Activated CD8-positive, alpha-beta memory T cell treated with anti-CD3 and anti-CD28 coated beads, Interleukin-2, amount 50 U/mL, for 24 hours (primary cell): Measurements from ENCODE around the gene AHCTF1.

Experiments
- DNase-seq: peaks from one replicate; pipeline ENCODE4 v3.0.0-alpha.2; 2020; ENCODE audit errors: extremely low read depth

The AHCTF1 gene

GRCh38 chr1:246798107-246798506, 133.6 kb downstream of the AHCTF1 start:
- DNase-seq, result no peak

DNA sequence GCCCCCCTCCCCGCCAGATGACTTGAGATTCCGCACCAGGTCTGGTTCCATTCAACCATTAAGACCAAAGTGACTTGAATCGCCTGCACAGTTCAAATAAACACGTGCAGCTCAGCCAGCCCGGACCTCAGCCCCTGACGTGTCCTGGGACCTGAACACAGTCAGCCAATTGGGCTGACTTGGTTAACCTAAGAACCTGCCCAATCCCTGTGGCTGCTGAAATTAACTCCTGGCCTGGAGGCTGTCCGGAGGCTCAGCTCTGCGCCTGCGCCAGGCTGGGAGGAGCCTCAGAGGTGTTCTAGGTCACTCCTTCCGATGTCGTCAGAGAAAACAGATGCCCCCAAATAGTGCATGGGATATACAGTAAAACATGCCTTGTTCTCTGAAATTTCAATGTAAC, 134.2 kb downstream of the AHCTF1 start:
- no peak for DNase-seq

DNA sequence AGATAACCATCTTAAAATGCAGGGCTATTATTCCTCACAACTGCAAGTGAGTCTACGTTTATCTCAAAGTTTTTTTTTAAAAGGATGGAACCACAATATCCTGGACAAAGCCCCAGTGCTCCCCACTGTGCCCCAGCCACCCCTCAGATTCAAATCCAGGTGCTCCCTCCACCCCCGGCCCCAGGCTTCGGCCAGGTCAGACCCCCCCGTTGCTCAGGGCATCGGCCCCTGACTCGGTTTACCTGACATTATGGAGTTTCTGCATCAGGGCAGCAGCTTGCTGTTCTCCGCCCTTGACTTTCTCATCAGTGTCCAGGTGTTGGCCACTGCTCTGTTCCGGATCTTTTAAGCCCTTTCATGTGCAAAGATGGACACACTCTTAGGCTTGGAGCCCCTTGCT, 134.6 kb downstream of the AHCTF1 start:
- DNase-seq, result no peak

GRCh38 chr1:246795906-246796694, 135.6 kb downstream of the AHCTF1 start:
- no peak for DNase-seq

GRCh38 chr1:246794828-246795671, 136.7 kb downstream of the AHCTF1 start:
- no peak for DNase-seq

DNA sequence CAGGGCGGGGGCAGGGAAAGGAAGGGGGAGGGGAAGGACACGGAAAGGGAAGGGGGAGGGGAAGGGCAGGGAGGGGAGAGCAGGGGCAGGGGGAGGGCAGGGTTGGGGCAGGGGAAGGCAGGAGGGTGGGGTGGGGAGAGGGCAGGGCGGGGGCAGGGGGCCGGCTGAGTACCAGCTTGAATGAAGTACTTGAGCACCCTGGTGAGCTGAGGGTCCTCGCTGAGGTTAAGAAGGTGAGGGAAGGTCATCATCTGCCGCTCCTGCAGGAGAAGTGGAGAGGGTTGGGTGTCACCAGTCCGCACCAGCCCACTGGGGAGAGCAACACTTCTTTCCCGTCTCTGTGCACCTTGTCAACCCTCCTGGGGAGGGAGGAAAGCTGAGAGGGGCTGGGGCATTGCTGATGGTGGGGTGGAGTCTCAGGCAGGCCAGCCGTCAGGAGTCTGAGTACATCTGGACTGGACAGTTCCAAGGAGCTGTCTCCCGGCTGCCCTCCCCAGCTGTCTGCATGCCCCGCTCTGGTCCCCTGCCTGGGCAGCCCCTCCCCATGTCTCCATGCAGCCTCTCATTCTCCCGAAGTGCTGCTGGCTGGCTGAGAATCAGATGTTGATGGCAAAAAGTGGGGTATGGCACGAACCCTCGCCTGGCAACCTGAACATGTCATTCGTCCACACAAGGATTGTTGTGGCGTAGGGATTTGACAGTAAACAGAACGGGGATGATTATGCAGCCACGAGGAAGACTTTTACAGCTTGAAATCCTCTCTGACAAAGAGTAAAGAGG, 137.5 kb downstream of the AHCTF1 start:
- no peak for DNase-seq

GRCh38 chr1:246793356-246793896, 138.3 kb downstream of the AHCTF1 start:
- no peak for DNase-seq

GRCh38 chr1:246792603-246793002, 139.1 kb downstream of the AHCTF1 start:
- no peak for DNase-seq

GRCh38 chr1:246791303-246791918, 140.3 kb downstream of the AHCTF1 start:
- DNase-seq, result no peak

DNA sequence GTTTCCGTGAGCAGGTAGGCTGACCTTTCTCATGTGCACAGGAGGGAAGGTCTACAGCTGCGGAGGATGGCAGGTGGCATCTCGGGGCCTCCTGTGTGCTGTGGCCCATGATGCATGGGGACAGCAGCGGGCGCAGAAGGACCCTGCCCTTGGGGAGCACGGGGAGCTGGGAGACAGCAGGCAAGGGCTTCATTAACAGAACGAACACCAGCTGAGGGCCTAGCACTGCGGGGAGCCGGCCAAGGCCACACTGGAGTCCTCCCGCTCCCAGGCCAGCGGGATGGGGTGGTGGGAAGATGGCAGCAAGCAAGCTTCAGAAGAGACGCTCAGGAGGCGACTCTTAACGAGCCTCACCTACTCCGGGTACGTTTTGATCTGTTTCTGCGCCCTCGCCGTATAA, 140.9 kb downstream of the AHCTF1 start:
- no peak for DNase-seq

- DNase-seq, result no peak
Observed at GRCh38 chr1:246790364-246790763, 141.4 kb downstream of the AHCTF1 start.

DNA sequence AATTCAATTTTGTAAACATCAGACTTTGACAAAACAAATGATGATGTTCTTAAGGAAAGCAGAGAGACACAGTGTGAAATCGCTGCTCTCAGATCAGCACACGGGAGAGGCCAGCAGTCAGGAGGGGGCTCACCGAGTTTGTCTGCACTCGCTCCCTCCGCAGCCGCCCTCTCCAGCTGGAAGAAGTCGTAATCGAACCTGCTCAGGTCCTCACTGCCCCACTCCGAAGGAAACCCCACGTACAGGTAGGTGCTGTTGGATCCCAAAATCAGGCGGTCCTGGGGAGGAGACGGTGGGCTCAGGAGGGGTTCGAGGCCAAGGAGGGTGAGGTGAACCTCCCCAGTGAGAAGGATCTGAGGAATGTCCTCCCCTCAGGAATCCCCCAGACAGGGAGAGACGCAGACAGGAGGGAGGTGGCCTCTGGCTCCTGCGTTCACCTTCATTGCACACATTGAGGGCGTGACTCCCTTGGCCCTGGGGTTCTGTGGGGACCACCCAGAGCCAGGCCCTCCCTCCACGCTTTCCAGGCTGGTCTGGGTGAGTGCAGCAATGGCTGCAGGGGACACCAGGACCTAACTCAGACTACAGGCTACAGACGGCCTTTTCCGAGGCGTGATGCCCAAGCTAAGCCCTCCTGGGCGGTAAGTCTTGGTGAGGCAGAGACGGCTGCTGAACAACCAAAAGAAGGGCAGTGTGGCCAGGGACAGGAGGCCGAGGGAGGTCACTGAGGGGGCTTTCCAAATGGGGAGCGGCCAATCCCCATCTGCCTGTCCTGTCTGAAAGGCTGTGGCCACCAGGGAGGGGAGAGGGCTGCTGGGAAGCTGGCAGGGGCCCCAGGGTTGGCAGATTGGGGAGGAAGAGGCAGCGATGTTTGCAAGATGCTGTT, 142.1 kb downstream of the AHCTF1 start:
- no peak for DNase-seq
